ENCODE measurements around the gene TNS1.
"Not testable (repeated sequence)": the region's sequence is repeated elsewhere in the genome, so short reads cannot be mapped to it uniquely, and the experiment has no call there.

TNS1 gene

GRCh38 chr2:217791551-217791950 lies 211.2 kb downstream of the TNS1 start:
- DNase-seq = no peak

GRCh38 chr2:217790681-217791392 lies 212.0 kb downstream of the TNS1 start:
- DNase-seq = no peak

GRCh38 chr2:217790195-217790594 lies 212.6 kb downstream of the TNS1 start:
- no peak for DNase-seq

GRCh38 chr2:217789736-217790181 lies 213.0 kb downstream of the TNS1 start:
- DNase-seq = no peak

DNA sequence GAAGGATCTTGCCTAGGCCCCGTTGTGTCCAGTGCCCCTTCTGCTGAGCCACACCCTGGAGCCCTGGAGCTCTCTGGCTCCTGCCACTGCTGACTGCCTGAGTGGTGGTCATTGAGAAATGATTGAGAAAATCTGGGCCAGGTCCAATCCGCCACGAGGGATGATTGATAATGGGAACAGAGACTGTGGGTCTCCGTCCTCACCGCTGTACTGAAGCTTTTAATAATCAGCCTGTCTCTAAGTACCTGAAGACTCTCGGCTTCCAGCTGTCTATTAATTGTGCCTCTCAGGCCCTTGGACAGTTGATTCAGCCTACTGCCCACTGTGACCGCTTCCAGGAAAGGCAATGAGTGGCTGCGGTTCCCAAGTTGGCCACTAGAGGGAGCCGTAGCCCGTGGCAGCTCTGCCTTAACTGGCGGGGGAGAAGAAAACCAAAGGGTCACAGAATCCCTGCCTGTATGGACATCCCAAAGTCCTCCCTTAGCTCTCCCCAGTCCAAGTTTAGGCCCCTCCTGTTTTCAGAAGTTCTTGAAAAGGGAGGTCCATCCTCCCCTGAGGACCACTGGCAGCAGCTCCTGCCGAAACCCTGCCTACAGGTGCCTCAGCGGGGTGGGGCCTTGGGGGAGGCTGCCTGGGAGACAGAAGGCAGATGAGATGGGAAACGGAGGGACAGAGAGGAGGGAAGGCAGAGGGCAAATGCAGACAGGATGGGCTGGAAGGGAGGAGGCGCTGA lies 213.6 kb downstream of the TNS1 start:
- DNase-seq = peak; percentile 66

- DNase-seq = no peak
Observed at GRCh38 chr2:217788669-217789002, 214.2 kb downstream of the TNS1 start.

GRCh38 chr2:217787160-217787877 lies 215.5 kb downstream of the TNS1 start:
- no peak for DNase-seq

GRCh38 chr2:217786560-217786959 lies 216.2 kb downstream of the TNS1 start:
- not testable (repeated sequence) for DNase-seq

- peak; percentile 62 for DNase-seq
Observed at GRCh38 chr2:217785544-217786045, 217.2 kb downstream of the TNS1 start.

GRCh38 chr2:217784996-217785543 lies 217.7 kb downstream of the TNS1 start:
- no peak for DNase-seq

DNA sequence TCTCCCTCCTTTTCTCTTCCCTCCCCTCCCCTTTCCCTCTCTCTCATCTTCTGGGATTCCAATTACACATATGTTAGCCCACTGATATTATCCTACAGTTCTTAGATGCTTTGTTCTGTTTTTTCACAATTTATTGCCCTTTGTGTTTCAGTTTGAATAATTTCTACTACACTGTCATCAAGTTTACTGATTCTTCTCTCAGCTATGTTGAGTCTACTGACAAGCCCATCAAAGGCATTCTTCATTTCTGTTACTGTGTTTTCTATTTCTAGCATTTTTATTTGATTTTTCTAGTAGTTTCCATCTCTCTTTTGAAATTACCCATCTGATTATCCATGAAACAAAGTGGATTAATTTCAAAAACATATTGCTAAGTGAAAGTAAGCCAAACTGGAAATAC lies 219.6 kb downstream of the TNS1 start:
- DNase-seq = no peak

DNA sequence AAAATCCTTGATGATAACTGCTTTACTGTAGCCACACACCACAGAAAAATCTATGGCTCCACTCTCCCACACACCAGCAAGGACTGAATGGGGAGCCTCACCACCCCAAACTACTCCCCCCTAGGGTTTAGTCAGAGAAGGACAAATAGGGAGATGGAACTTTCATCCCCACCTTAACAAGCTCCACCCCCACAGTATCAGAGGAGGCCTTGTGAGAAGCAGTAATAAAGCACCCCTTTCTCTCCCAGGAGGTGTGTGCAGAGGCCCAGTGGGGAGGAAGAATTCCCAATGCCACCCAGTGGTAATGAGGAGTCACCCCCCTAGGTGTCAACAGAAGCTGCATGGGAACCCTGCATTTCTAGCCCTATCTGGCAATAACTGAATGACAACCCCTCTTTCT lies 224.9 kb downstream of the TNS1 start:
- no peak for DNase-seq

GRCh38 chr2:217776631-217777030 lies 226.2 kb downstream of the TNS1 start:
- DNase-seq = no peak

DNA sequence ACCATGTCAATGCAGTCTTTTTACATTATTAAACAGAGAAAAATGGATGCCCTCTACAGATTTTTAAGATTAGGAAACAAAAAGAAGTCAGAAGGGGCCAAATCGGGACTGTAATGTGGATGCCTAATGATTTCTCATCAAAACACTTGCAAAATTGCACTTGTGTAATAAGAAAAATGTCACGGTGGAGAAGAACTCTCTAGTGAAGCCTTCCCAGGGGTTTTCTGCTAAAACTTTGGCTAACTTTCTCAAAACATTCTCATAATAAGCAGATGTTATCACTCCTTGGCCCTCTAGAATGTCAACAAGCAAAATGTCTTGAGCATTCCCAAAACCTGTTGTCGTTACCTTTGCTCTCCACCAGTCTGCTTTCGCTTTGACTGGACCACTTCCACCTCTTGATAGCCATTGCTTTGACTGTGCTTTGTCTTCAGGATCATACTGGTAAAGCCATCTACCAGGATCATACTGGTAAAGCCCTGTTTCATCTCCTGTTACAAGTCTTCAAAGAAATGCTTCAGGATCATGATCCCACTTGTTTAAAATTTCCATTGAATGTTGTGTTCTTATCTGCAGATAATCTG lies 226.8 kb downstream of the TNS1 start:
- no peak for DNase-seq

- DNase-seq = no peak
Observed at GRCh38 chr2:217774232-217774631, 228.6 kb downstream of the TNS1 start.

GRCh38 chr2:217773539-217773938 lies 229.3 kb downstream of the TNS1 start:
- DNase-seq = no peak

DNA sequence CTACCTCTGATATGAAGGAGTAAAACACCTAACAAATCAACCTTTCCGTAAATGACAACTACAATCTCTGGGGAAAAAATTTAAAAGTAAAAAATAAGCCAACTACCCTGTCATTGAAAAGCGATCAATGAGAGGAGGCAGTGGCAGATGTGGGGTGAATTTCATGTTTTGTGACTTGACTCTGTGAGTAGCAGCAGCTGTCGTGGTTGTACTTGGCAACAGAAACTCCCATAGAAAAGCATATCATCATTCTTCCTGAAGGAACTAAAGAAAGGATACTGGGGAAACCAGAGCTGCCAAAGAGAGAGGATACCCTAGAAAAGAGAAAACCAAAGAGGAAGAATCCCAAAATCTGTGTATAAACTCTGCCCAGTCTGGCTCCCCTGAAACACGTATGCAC lies 236.4 kb downstream of the TNS1 start:
- DNase-seq = no peak

DNA sequence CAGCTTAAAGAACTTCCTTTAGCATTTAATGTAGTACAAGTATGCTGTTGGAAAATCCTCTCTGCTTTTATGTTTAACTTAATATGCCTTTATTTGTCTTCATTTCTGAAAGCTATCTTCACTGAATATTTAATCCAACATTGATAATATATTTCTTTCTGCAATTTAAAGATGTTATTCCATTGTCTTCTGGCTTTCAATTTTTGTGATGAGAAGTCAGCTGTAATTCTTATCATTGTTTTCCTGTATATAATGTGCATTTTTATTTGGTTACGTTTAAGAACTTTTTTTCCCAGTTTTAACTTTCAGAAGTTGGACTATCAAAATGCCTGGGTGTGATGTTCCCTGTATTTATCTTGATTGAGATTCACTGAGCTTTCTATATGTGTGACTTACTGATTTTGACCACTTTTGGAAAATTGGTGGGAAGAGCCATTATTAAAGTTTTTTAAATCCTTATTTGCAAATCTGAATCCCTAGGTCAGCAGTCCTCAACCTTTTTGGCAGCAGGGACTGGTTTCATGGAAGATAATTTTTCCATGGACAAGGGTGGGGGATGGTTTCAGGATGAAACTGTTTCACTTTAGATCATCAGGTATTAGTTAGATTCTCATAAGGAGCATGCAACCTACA lies 241.0 kb downstream of the TNS1 start:
- no peak for DNase-seq

GRCh38 chr2:217759991-217760390 lies 242.8 kb downstream of the TNS1 start:
- no peak for DNase-seq

GRCh38 chr2:217757108-217757463 lies 245.7 kb downstream of the TNS1 start:
- no peak for DNase-seq

DNA sequence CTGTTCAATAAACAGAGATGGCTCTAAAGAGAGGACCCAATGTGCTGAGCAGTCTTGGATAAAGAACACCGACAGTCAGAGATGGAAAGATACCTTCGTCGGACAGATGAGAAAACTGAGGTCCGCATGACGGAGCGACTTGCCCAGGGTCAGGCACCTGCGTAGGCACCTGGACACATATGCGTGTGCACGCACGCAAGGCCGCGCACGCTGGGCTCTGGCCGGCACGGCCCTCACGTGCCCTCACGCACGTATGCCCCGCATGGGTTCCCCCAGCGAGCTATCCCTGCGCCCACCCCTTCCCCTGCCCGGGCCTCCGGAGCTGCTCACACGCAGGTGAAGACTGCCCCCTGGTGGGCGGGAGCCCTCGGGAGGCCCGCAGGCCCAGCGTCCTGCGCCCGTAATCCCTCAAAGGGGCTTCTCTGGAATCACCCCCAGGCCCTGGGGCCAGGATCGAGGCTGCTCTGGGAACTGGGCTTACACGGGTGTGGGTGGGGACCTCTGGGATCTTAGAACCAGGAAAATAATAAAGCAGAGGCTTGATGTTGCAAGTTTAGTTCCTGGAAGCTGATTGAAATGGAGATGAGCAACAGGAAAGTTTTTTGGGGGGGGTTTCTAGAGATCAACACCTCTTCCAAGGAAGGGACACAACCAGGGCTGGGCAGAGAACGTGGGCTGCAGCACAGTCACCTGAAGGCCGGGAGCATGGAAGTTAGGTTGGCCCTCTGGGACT lies 246.3 kb downstream of the TNS1 start:
- peak; percentile 58 for DNase-seq
